HG03354 (cell line): ENCODE measurements around the gene WIZ.
"Not testable (repeated sequence)": the region's sequence is repeated elsewhere in the genome, so short reads cannot be mapped to it uniquely, and the experiment has no call there.

Experiments
- ATAC-seq: cut with Tn5 transposase; IDR thresholded peaks from one replicate; pipeline ENCODE4 v1.9.1; 2021; ENCODE audit warnings: mild to moderate bottlenecking; ENCODE audit not compliant: unreplicated experiment, poor library complexity, severe bottlenecking

Gene WIZ

DNA sequence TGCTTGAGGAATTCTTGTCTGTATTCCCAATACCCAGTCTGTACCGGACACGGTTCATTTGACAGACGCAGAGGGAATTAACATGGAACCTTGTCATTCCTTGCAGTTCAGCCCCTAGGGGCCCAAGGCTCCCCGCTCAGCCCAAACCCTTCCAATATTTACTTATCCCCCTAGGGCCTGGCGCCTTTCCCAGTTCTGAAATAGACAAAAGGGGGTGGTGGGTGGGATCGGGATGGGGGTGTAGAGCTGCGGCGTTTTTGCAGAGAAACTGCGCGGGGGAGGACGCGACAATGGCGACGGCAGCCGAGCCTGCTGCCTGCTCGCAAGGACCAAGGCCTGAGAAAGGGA lies 31.6 kb downstream of the WIZ start:
- no peak for ATAC-seq

DNA sequence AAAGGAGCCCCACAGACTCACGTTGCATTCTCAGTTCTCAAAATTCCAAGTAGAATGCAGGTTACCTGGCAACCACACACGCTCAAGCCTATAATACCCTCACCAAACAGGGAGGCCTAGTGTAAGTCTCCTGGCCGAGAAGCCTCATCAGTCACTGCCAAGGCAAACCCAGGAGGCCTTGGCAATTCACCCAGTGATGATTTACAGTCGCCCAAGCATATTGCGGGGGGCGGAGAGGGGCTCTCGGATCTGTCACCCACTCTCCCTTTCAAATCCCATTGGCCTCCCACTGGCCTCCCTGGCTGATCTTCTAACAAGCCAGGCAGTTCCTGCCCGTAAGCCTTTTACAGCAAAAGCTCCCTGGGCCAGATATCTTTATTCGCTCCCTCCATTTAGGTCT lies 32.1 kb downstream of the WIZ start:
- ATAC-seq, result no peak

DNA sequence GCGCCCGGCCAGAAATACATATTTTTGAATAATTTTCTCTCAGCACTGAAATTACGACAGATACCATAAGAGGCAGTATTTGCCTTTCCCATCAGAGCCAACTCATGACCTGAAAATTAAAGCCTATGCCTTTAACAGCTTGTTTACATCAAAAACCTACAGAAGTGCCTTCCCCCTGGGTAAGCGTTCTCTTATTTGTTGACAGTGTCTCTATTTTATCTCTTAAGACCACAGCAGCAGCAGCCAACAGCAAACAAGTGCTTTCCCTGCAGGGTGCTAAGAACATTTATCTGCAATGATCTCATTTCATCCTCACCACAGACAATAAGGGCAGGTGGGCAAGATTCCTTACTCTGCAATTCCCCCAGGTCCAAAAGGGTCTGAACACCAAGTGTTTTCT lies 36.9 kb downstream of the WIZ start:
- ATAC-seq, result no peak

DNA sequence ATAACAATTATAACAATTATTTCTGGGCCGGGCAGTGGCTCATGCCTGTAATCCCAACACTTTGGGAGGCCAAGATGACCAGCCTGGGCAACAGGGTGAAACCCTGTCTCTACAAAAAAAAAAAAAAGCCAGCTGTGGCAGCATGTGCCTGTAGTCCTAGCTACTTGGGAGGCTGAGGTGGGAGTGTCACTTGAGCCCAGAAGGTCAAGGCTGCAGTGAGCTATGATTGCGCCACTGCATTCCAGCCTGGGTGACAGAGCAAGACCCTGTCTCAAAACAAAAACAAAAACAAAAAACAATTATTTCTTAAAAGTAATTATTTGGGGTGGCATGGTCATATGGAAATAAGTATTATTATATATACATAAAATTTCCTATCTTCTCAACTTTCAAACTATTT lies 38.4 kb downstream of the WIZ start:
- not testable (repeated sequence) for ATAC-seq

DNA sequence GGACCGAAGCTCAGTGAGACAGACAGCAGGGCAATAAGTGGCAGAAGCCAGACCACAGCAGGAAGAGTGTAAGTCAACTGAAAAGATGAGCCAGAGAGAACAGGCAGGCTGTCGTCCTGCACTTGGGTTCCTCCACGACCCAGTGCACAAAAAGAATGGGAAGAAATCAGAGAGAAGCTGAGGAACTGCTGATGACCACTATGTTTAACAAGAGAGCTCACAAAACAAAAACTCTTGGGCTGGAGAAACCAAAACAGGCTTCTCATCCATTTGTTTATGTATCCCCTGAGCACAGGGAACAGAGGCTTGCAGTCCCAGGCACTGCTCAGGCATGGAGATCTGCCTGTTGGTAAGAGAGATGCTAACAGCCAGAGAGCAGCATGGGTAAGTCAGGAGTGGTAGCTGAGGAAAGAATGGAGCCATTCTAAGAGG lies 45.0 kb downstream of the WIZ start:
- no peak for ATAC-seq

DNA sequence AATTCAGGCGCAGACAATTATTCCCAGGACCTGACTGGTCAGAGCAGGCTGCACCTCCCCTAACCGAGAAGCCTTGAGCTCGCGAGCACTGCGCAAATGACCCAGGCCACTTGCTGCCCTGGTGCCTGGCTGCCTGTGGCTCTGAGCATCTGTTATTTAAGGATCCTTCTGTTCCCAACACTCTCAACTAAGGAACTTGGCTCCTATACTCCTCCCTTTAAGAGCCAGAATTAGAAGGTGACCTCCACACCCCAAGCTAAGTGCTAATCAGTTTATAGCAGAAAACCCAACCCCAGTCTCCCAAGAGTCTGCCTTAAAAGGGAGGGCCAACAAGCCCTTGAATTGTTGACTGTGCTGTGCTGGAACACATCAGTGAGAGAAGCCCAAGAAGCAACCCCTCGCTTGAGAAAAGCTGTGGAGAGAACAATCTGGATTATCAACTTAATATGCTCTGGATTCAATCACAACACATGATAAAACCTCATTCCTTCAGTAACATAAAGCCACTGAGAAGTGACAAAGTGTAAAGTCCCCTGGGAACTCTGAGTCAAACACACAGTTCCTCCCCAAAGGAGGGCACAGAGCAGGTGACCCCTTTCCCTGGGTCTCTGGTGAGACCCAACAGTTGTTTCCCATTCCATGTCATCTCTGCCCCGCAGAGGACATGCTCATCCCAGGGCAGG lies 45.5 kb downstream of the WIZ start:
- ATAC-seq, result no peak

DNA sequence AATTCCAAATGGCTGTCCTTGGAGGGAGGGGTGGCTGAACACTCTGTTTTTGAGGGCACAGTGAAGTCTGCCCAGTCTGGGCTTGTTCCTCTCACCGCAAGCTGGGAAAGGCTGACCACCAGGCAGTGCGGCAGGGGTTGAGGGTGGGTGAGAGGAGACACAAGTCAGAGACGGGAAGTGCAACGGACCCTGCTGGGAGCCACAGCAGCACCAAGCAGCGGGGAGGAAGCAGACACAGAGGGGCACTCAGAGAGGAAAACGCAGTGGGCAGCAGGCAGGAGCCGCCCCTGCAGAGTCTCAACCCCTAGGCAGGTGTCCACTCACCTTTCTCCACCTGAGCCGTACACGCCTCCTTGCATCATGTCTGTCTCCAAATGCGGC lies 46.6 kb downstream of the WIZ start:
- no peak for ATAC-seq

DNA sequence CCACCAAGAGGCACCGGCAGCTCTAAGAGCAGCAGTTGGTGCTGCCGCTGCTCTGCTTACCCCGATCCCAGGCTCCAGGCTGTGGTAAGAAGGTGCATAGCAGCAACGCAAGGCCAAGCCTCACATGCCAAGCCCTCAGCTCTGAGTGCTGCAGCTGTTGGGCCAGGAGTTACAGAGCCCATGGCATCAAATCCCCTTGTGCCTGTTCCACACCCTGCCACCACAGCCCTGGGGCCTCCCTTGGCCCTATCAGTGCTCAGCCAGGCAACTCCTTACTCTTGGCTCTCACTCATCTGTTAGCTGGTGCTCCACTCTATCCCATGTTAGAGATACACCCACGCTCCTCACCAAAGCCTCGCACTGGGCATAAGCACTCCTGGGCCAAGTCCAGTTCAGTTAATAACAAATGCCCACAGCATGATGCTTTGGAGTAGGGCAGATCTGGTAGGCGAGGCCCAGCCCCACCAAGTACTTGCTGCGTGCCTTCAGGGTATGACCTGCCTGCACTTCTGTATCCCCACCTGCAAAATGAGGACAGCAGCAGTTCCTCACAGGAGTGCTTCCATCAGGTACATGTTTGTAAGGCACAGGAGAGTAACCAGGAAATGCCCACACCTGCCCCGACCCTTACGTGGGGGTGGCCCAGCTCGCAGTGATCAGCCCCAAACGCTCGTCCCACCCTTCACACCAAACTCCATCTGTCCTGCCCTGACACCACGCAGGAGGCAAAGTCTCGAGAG lies 47.2 kb downstream of the WIZ start:
- no peak for ATAC-seq

DNA sequence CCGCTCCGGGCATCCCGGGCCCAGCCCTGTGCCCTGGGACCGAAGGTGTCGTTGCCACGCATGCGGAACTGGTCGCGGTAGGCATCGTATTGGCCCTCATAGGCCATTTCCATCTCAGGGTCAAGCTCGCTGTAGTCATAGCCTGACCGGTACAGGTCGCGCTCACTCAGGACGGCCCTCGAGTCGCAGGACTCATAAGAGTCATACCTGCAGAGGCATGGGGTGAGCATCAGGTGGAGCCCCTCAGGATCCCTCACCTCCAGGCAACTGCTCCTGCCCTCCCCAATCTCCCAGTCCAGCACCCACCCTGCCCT lies 48.4 kb downstream of the WIZ start:
- ATAC-seq, result no peak

DNA sequence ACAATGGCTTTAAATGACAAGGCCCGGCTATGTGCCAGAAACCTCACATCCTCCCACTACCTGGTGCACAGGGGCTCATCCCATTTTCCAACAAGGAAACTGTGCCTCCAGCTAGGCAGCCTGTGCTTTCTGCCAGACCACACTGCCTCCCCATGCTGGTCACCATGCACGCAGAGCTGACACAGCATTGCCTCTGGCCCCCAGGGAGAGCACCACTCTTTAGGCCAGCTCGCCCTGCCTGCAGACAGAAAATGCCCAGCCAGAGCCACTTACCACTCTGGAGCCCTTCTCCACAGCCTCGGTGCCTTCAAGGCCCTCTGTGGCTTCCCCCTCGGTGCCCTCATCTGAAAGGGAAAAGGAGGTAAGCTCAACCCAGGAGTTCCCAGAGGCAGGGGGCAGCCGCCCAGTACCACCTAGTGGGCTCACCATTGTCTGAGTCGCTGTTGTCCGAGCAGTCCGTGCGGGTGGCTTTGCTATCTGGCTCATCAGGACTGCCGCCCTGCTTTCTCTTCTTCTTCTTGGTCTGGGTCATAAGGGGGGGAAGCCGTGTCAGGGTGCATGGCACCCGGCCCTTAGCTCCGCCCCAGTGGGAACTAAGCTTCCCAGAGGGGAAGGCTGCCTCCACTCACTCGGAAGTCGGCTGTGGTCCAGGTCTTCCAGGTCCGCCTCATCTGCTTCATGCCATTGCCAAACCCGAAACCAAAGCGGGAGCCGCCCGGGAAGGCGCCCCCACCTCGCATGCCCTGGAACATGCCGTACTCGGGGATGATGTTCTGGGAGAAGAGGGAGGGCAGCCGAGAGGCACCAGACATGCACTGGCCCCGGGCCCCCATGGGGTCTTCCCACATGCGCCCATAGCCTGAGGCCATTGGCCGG lies 49.0 kb downstream of the WIZ start:
- ATAC-seq, result no peak

DNA sequence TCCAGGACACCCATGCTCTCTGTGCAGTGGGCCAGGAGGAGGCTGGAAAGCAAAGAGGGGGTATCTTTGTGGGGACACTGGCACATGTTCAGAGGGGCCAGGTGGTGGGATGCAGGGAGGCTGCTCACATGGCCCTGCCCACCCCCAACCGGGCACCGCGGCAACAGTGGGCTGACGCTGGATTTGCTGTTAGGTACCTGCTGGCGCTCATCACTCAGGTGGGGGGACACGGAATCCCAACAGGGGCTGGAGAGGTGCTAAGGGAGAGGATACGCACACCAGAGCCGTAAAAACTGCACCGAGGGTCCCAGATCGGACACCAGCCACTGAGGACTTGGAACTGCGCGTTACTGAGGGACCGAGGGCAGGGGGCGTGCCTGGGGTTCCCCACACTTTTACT lies 50.1 kb downstream of the WIZ start:
- no peak for ATAC-seq

DNA sequence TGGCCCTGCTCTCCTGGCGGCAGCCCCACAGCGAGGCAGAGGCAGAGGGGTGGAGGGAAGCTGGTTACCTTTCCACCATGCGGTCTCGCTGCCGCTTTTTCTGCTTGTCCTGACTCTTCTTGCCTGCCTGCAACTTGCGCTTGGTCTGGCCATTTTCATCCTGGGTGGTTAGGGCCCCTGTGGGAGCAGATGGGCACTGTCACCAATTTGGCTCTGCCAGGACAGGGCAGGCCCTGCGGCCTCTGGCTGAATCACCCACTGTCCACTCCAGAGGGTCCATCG lies 50.6 kb downstream of the WIZ start:
- ATAC-seq, result no peak

DNA sequence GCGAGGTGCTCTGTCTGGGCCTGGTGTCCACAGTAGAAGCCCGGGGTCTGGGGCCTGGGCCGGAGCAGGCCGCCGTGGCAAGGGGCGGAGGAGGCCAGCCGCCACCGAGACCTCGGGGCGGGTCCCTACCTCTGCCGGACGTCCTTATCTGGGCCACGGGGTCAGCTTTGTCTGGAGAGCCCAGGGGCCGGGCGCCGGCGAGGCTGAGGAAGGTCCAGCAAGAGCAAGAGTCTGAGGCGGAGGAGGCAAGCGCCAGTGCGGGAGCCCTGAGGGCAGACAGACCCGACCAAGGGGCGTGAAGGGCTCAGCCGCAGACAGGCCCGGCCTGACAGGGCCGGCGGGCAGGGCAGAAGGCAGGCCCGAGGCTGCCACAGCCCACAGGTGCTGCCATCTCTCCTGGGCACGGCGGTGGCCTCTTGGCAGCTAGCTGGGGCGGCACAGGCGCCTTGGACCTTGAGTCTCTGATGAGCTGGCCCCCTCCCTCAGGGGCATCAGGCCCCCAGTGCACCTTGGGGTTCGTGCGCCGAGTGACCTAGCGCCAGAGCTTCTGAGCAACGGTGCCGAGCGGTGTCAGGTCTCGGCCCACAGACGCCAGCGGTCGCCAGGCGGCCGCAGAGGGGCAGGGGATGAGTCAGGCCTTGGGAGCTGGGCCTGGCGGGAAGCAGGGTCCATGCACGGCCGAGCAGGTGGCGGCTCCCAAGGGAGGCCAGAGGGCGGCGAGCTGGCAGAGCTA lies 51.1 kb downstream of the WIZ start:
- ATAC-seq, result no peak

DNA sequence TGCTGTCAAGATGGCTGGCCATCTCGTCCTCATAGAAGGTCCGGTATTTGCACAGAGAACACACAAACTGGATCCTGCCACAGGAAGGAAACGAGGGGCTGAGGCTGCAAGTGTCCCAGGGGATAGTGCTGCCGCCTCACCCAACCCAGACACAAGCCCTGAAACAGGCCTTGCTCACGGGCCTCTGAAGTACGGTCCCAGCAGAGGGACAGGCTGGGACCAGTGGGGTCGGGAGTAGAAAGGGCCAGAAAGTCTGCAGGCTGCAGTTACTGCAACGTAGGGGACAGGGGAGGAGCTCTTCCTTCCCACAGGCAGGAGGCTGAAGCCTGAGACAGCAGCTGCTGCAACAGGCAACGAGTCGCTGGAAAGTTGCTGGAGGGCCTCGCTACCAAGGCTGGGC lies 52.0 kb downstream of the WIZ start:
- ATAC-seq, result no peak

DNA sequence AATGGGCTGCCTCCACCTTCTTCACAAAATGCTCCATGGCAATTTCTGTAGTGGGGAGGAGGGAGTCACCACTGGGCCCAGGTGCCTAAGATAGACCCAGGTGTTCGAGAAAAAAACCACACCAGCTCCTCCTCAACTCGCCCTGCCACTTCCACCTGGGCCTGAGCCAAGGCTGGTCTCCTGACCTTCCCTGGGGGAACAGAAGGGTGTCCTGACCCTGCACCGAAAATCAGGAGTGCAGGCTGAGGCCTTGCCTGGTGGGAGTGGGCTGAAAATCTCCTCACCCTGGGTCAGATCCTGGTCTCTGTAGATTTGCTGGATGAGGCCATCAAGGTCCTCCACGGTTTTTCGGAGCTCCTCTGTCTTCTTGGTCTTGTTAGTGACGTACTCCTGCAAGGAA lies 52.5 kb downstream of the WIZ start:
- no peak for ATAC-seq

DNA sequence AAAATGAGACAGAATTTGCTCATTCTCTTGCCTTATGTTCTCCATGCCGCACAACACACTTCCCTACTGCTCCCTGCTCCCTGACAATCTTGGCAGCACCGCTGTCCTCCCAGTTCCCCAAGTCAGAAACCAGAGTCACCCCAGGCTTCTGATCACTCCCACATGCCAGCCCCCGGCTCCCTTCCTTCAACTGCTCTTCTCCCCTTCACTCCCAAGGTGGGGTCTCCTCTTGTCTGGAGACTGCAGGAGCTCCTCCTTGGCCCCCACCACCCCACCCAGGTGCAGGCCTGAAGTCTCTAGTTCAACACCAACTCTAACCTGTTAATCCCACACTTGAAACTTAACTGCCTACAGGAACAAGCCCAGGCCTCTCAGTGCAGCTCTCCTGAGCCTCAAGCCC lies 53.3 kb downstream of the WIZ start:
- ATAC-seq, result no peak

DNA sequence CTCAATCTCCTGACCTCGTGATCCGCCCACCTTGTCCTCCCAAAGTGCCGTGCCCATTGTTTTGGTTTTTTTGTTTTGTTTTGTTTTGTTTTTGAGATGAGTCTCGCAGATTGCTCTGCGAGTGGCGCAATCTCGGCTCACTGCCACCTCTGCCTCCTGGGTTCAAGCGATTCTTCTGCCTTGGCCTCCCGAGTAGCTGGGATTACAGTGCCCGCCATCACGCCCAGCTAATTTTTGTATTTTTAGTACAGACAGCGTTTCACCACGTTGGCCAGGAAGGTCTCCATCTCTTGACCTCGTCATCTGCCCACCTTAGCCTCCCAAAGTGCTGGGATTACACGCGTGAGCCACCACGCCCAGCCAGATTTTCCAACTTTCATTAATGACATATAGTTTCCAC lies 54.5 kb downstream of the WIZ start:
- ATAC-seq, result not testable (repeated sequence)

DNA sequence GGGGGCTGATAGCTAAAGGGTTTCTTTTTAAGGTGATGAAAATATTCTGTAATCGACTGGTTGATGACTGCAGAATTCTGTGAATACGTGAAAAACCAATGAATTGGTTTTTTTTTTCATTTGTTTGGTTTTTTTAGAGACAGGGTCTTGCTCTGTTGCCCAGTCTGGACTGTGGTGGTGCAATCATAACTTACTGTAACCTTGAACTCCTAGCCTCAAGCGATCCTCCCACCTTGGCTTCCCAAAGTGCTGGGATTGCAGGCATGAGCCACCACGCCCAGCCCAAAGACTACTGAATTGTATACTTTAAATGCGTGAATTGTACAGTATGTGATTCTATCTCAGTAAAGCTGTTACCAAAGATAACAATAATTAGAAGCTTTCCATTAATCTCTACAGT lies 55.3 kb downstream of the WIZ start:
- no peak for ATAC-seq

DNA sequence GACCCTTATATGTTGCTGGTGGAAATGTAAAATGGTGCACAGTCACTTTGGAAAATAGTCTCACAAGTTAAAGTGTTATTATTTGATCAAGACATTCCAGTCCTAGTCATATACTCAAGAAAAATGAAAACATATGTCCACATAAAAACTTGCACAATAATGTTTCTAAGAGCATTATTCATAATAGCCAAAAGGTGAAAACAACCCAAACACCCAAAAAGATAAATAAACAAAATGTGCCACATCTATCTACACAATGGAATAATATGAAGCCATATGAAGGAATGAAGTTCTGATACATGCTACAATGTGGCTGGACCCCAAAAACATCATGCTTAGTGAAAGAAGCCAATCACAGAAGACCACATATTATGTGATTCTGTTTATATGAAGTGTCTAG lies 55.8 kb downstream of the WIZ start:
- ATAC-seq, result no peak

DNA sequence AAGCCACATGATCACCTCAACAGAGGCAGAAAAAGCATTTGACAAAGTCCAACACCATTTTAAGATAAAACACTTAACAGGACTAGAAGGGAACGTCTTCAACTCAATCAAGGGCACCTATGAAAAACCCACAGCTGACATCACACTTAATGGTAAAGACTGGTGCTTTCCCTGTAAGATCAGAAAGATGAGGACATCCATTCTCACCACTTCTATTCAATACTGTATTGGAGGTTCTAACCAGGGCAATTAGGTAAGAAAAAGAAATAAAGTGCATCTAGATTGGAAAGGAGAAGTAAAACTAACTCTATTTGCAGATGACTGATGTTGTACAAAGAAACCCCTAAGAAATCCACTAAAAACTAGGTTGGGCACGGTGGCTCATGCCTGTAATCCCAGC lies 58.9 kb downstream of the WIZ start:
- ATAC-seq, result no peak

DNA sequence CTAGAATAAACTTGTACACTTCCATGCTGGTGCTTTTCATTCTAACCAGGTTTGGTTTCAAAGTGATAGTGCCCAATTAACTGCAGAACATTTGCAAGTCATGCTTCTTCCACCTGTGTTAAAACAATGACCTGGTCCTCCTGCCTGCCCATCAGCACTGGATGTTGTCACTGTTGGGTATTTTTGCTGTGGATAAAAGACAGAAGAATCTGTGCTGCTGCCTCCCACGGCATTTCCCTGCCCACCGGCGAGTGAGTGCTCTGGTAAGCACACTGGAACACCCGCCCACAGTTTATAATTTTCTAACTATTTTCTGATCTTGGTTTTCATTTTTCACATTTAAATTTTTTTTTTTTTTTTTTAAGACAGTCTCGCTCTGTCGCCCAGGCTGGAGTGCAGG lies 67.9 kb downstream of the WIZ start:
- ATAC-seq, result no peak
